Progenitor cell of endocrine pancreas (in vitro differentiated cells): ENCODE results near the gene NFATC3. TPM values are rescaled to one million over a fixed set of nuclear protein-coding genes. Genes with fewer than 3 reads are reported as not detected.
"Not testable (repeated sequence)": the region's sequence is repeated elsewhere in the genome, so short reads cannot be mapped to it uniquely, and the experiment has no call there.

Experiments used
- DNase-seq: peaks from one replicate; pipeline ENCODE4 v3.0.0; 2021; ENCODE audit warnings: low spot score; ENCODE audit not compliant: unreplicated experiment
- H3K27ac Mint-ChIP-seq: 2 replicates; pipeline ENCODE4 v1.8.0; 2021; ENCODE audit warnings: mild to moderate bottlenecking, moderate library complexity, mixed read lengths
- H3K27me3 Mint-ChIP-seq: 2 replicates; pipeline ENCODE4 v1.8.0; 2021; ENCODE audit warnings: mixed read lengths
- H3K36me3 Mint-ChIP-seq: 2 replicates; pipeline ENCODE4 v1.8.0; 2022; ENCODE audit warnings: mixed read lengths; ENCODE audit not compliant: insufficient read depth
- H3K4me1 Mint-ChIP-seq: 2 replicates; pipeline ENCODE4 v1.8.0; 2021; ENCODE audit warnings: low read depth, mixed read lengths
- H3K4me3 Mint-ChIP-seq: 2 replicates; pipeline ENCODE4 v1.8.0; 2021; ENCODE audit warnings: low read depth, mild to moderate bottlenecking, moderate library complexity, mixed read lengths
- H3K9me3 Mint-ChIP-seq: 2 replicates; pipeline ENCODE4 v1.8.0; 2021; ENCODE audit warnings: low read depth, mixed read lengths
- CTCF ChIP-seq: fragments of 200-600 bp; sonication (generic); IDR thresholded peaks from one replicate; pipeline ENCODE4 v1.5.0; 2021; ENCODE audit warnings: antibody characterized with exemption, mild to moderate bottlenecking; ENCODE audit not compliant: unreplicated experiment
- total RNA-seq: library from RNA; stranded (reverse); gene quantifications from 2 replicates; pipeline ENCODE4 v1.2.1, GENCODE V29; 2021

Gene NFATC3
- total RNA-seq, 1 donor from 2014 or later, result 51.8 TPM

GRCh38 chr16:68090533-68090932 lies 5.4 kb downstream of the NFATC3 start:
- Mint-ChIP-seq H3K27me3 (no peaks in the 10 kb centered on the region), H3K4me1 (peaks cover 41% of the 10 kb centered on the region), H3K4me3 (no peak overlapping the region), H3K9me3 (no peaks in the 10 kb centered on the region), H3K27ac (no peak overlapping the region), H3K36me3 (peaks cover under 1% of the 10 kb centered on the region)
- TF ChIP-seq CTCF, result no peak
- no peak for DNase-seq

- no peaks in the 10 kb centered on the region for H3K27me3 Mint-ChIP-seq
- H3K9me3 Mint-ChIP-seq, result no peaks in the 10 kb centered on the region
- no peak overlapping the region for H3K4me3 Mint-ChIP-seq
- no peak for DNase-seq
- peaks cover 1% of the 10 kb centered on the region for H3K36me3 Mint-ChIP-seq
- peak overlapping the region; percentile 7 for H3K27ac Mint-ChIP-seq
- peaks cover 40% of the 10 kb centered on the region for H3K4me1 Mint-ChIP-seq
- no peak for TF ChIP-seq CTCF
These were observed 6.5 kb downstream of the NFATC3 start for GRCh38 chr16:68091380-68092261.

GRCh38 chr16:68092275-68092674 lies 7.1 kb downstream of the NFATC3 start:
- H3K36me3 Mint-ChIP-seq, result not testable (repeated sequence)

GRCh38 chr16:68093816-68094613 lies 8.8 kb downstream of the NFATC3 start:
- Mint-ChIP-seq H3K9me3 (no peaks in the 10 kb centered on the region), H3K27me3 (no peaks in the 10 kb centered on the region), H3K27ac (no peak overlapping the region), H3K4me3 (no peak overlapping the region), H3K36me3 (peaks cover 1% of the 10 kb centered on the region), H3K4me1 (peaks cover 38% of the 10 kb centered on the region)
- peak; percentile 32 for TF ChIP-seq CTCF
- no peak for DNase-seq

More at GRCh38 chr16:68092275-68092674, 7.1 kb downstream of the NFATC3 start:
- not testable (repeated sequence) for H3K27ac Mint-ChIP-seq, H3K4me3 Mint-ChIP-seq, H3K27me3 Mint-ChIP-seq, H3K9me3 Mint-ChIP-seq, DNase-seq
- peaks cover 40% of the 10 kb centered on the region for H3K4me1 Mint-ChIP-seq

- no peak for TF ChIP-seq CTCF
- Mint-ChIP-seq H3K36me3 (peaks cover 1% of the 10 kb centered on the region), H3K27me3 (no peaks in the 10 kb centered on the region), H3K27ac (no peak overlapping the region), H3K9me3 (no peaks in the 10 kb centered on the region), H3K4me1 (peaks cover 37% of the 10 kb centered on the region), H3K4me3 (no peak overlapping the region)
- DNase-seq, result no peak
These were observed 9.4 kb downstream of the NFATC3 start for GRCh38 chr16:68094614-68094934.
